ENCODE results near the gene ZNF770.

DNA sequence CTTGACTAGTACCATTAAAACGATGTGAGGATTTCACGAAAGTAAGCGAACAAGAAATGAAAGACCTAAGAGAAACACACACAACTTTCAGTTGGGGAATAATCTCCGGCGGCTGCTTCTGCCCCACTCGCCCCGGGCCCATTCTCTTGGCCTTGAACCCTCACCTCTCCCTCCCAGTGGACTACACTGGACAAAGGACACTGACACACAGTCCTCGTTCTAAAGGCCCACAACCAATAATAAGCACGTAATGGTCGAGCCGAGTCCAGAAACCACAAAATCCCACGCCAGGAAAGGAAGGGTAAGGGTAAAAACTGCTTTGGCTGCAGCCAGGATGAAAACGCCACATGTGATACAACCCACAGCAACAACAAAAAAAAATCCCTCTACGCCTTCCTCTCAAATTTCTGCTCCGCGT is 469 bp downstream of the ZNF770 start:
- TF ChIP-seq SUZ12 (IDR thresholded peaks at IDR 0.05; ENCODE audit: extremely low read depth, insufficient read depth, insufficient read length) = no peak
- TF ChIP-seq YY1 (IDR thresholded peaks at IDR 0.05; ENCODE audit: insufficient read depth, insufficient read length) = no peak

Measured in NT2/D1 (cell line).